PC-3 (cell line): Measurements from ENCODE around the gene TSKU. TPM values are rescaled to one million over a fixed set of nuclear protein-coding genes. Genes with fewer than 3 reads are reported as not detected.

ENCODE experiments used
- ATAC-seq: fragments of 200-7000 bp; cut with Tn5 transposase; 2 replicates; pipeline ENCODE4 v1.9.1; 2020; ENCODE audit warnings: mild to moderate bottlenecking, moderate library complexity
- BruUV-seq: library from RNA; stranded (reverse); fragments of 400-500 nt; replicated peaks from 2 replicates; lab custom pipeline; 2021; lab: Mats Ljungman, UMichigan
- CTCF ChIA-PET: fragments of 300-600 bp; sonication (Branson Sonifier 250); formaldehyde crosslinking; loops from one replicate; lab custom pipeline; 2022; ENCODE audit warnings: antibody characterized with exemption; lab: Charles Lee
- POLR2A ChIA-PET: fragments of 300-600 bp; sonication (Branson Sonifier 250); formaldehyde crosslinking; loops from one replicate; lab custom pipeline; 2022; ENCODE audit warnings: antibody characterized with exemption; ENCODE audit not compliant: unreplicated experiment; lab: Charles Lee
- DNase-seq: peaks from one replicate; pipeline ENCODE4 v3.0.0-alpha.2; 2015
- H2AFZ ChIP-seq: fragments of 300-600 bp; sonication (generic); 2 replicates; pipeline ENCODE4 v1.6.0; 2016; ENCODE audit warnings: antibody characterized with exemption, low read length
- H3F3A ChIP-seq: fragments of 300-600 bp; sonication (generic); one replicate; pipeline ENCODE4 v1.6.0; 2017; ENCODE audit warnings: antibody characterized with exemption, low read length, control low read depth, mild to moderate bottlenecking; ENCODE audit not compliant: unreplicated experiment
- H3K27ac ChIP-seq: fragments of 300-600 bp; sonication (generic); 2 replicates; pipeline ENCODE4 v1.5.1; 2016; ENCODE audit warnings: mild to moderate bottlenecking, low read length
- H3K27me3 ChIP-seq: fragments of 300-600 bp; sonication (generic); 2 replicates; pipeline ENCODE4 v1.6.1; 2016; ENCODE audit warnings: low read length, mixed read lengths
- H3K36me3 ChIP-seq: fragments of 300-600 bp; sonication (generic); 2 replicates; pipeline ENCODE4 v1.6.1; 2016; ENCODE audit warnings: low read depth, mixed run types, low read length, mixed read lengths
- H3K4me1 ChIP-seq: fragments of 300-600 bp; sonication (generic); 2 replicates; pipeline ENCODE4 v1.5.1; 2016; ENCODE audit warnings: low read length; ENCODE audit not compliant: insufficient read depth
- H3K4me2 ChIP-seq: fragments of 300-600 bp; sonication (generic); 2 replicates; pipeline ENCODE4 v1.6.0; 2016; ENCODE audit warnings: low read length
- H3K4me3 ChIP-seq: fragments of 300-600 bp; sonication (generic); 2 replicates; pipeline ENCODE4 v1.5.1; 2016; ENCODE audit warnings: mild to moderate bottlenecking, low read length, mixed read lengths
- H3K79me2 ChIP-seq: fragments of 300-600 bp; sonication (generic); 2 replicates; pipeline ENCODE4 v1.6.1; 2017; ENCODE audit warnings: low read length, mixed read lengths
- H3K9ac ChIP-seq: fragments of 300-600 bp; sonication (generic); 2 replicates; pipeline ENCODE4 v1.6.0; 2016; ENCODE audit warnings: mild to moderate bottlenecking, low read length
- H3K9me2 ChIP-seq: fragments of 300-600 bp; sonication (generic); replicated peaks from 2 replicates; pipeline ENCODE4 v1.6.1; 2016; ENCODE audit warnings: mixed run types, low read length, mixed read lengths
- H3K9me3 ChIP-seq: fragments of 300-600 bp; sonication (generic); 2 replicates; pipeline ENCODE4 v1.6.1; 2016; ENCODE audit warnings: low read length, mixed read lengths
- H4K20me1 ChIP-seq: fragments of 300-600 bp; sonication (generic); 2 replicates; pipeline ENCODE4 v1.6.1; 2016; ENCODE audit warnings: low read length, mixed read lengths
- CTCF ChIP-seq: fragments of 300-600 bp; sonication (generic); conservative IDR thresholded peaks from 2 replicates; pipeline ENCODE4 v1.5.1; 2017; ENCODE audit warnings: antibody characterized with exemption, low read depth, mild to moderate bottlenecking, low read length
- EZH2 ChIP-seq: fragments of 300-600 bp; sonication (generic); IDR thresholded peaks from one replicate; pipeline ENCODE4 v1.6.1; 2017; ENCODE audit warnings: antibody characterized with exemption, mild to moderate bottlenecking, low read length; ENCODE audit not compliant: unreplicated experiment
- EZH2phosphoT487 ChIP-seq: fragments of 300-600 bp; sonication (generic); IDR thresholded peaks from 2 replicates; pipeline ENCODE4 v1.6.1; 2018; ENCODE audit warnings: mild to moderate bottlenecking, antibody characterized with exemption, low read length, borderline replicate concordance
- intact Hi-C: fragments of 100-400 bp; cut with micrococcal nuclease; formaldehyde crosslinking; loops from 2 replicates; pipeline ENCODE4 v1.9.0; 2023
- total RNA-seq: library from RNA; depleted of rRNA; stranded (reverse); fragments of >200 nt; gene quantifications from 2 replicates; pipeline ENCODE4 v1.2.3, GENCODE V29; 2014

TSKU gene
- total RNA-seq, 1 experiment from 2014 or later, result 32.1 TPM

- Histone ChIP-seq H2AFZ (no peak overlapping the region), H3K9me2 (no peaks in the 10 kb centered on the region), H3F3A (no peaks in the 10 kb centered on the region), H3K79me2 (no peaks in the 10 kb centered on the region), H3K27me3 (no peaks in the 10 kb centered on the region), H3K36me3 (no peaks in the 10 kb centered on the region), H3K4me1 (no peaks in the 10 kb centered on the region), H3K9me3 (no peaks in the 10 kb centered on the region), H3K9ac (no peak overlapping the region), H4K20me1 (no peaks in the 10 kb centered on the region), H3K4me2 (no peak overlapping the region), H3K4me3 (no peak overlapping the region), H3K27ac (no peak overlapping the region)
- TF ChIP-seq EZH2 (no peak), EZH2phosphoT487 (no peak), CTCF (no peak)
- BruUV-seq, result no TSS peak
- no peak for DNase-seq
- POLR2A ChIA-PET, result no interaction called here
- ATAC-seq, result no peak
- intact Hi-C loops, result no loop called here
- CTCF ChIA-PET, result no interaction called here
Measured at GRCh38 chr11:76747915-76748860, 35.0 kb upstream of the TSKU start.

- TF ChIP-seq CTCF, result no peak
- TF ChIP-seq EZH2phosphoT487, result no peak
- TF ChIP-seq EZH2, result no peak
- Histone ChIP-seq H3K9me3 (no peaks in the 10 kb centered on the region), H4K20me1 (no peaks in the 10 kb centered on the region), H3K27ac (no peak overlapping the region), H3K27me3 (no peaks in the 10 kb centered on the region), H3K9me2 (no peaks in the 10 kb centered on the region), H3K9ac (no peak overlapping the region), H2AFZ (no peak overlapping the region), H3F3A (no peaks in the 10 kb centered on the region), H3K4me1 (no peaks in the 10 kb centered on the region), H3K4me2 (no peak overlapping the region), H3K4me3 (no peak overlapping the region), H3K36me3 (no peaks in the 10 kb centered on the region), H3K79me2 (no peaks in the 10 kb centered on the region)
- ATAC-seq (no peak), DNase-seq (no peak)
- no TSS peak for BruUV-seq
- intact Hi-C loops, result no loop called here
- CTCF ChIA-PET, result no interaction called here
- POLR2A ChIA-PET, result no interaction called here
Measured at GRCh38 chr11:76748948-76749347, 34.2 kb upstream of the TSKU start.

DNA sequence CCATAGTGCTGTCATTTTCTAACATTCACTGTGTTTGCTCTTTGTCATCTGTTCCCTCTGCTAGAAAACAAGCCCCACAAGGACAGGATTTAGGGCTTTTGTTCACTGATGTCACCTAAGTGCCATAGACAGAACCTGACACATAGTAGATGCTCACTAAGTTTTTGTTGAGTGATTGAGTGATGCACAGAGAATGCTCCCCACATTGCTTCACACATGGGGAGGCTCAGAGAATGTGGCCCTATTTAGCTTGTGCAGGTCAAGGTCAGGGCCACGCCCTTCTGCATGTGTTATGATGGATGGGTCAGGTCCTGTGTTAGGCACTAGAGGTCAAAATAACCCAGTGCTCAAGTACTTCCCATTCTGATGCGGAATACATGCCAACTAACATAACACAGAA is 33.1 kb upstream of the TSKU start:
- H3K4me3 ChIP-seq, result no peak overlapping the region
- TF ChIP-seq EZH2 (no peak), EZH2phosphoT487 (no peak), CTCF (no peak)
- H3K9ac ChIP-seq, result no peak overlapping the region
- H3K79me2 ChIP-seq, result no peaks in the 10 kb centered on the region
- no peak for ATAC-seq
- DNase-seq, result no peak
- H3K4me1 ChIP-seq, result no peaks in the 10 kb centered on the region
- no peaks in the 10 kb centered on the region for H3K9me2 ChIP-seq
- H3K36me3 ChIP-seq, result no peaks in the 10 kb centered on the region
- H3K9me3 ChIP-seq, result no peaks in the 10 kb centered on the region
- no peak overlapping the region for H3K4me2 ChIP-seq
- no peaks in the 10 kb centered on the region for H4K20me1 ChIP-seq
- H3K27ac ChIP-seq, result no peak overlapping the region
- CTCF ChIA-PET, result no interaction called here
- H3K27me3 ChIP-seq, result no peaks in the 10 kb centered on the region
- POLR2A ChIA-PET, result no interaction called here
- intact Hi-C loops, result no loop called here
- no TSS peak for BruUV-seq
- no peak overlapping the region for H2AFZ ChIP-seq
- H3F3A ChIP-seq, result no peaks in the 10 kb centered on the region
